ENCODE data around the gene RAET1L.

GRCh38 chr6:150029749-150030148 is 4.4 kb upstream of the RAET1L start:
- TF ChIP-seq POLR2AphosphoS5 (IDR thresholded peaks at IDR 0.05; ENCODE audit: borderline replicate concordance, low read depth, low read length) (no peak), EZH2 (IDR thresholded peaks at IDR 0.05) (no peak), FOXP2 (optimal IDR thresholded peaks at IDR 0.05; ENCODE audit: control extremely low read depth, extremely low read length, insufficient read depth) (no peak)

Measured in SK-N-MC (cell line).